B cell (primary cell): ENCODE measurements around the gene NUAK2.

Experiments
- CTCF ChIP-seq: fragments of 200-600 bp; IDR thresholded peaks from one replicate; pipeline ENCODE4 v1.8.0; 2022; ENCODE audit warnings: antibody characterized with exemption, mild to moderate bottlenecking
- EZH2 ChIP-seq: IDR thresholded peaks from 2 replicates; pipeline ENCODE4 v1.6.1; 2012; ENCODE audit warnings: borderline replicate concordance, low read depth, mild to moderate bottlenecking, moderate library complexity, low read length; ENCODE audit not compliant: insufficient read depth, poor library complexity, severe bottlenecking

GRCh38 chr1:205329719-205330118 lies 8.2 kb upstream of the NUAK2 start:
- TF ChIP-seq CTCF (no peak), EZH2 (no peak)
